Kidney capillary endothelial cell (primary cell): ENCODE measurements around the gene ZDHHC18.
A peak's percentile ranks its signal among the peaks of the same experiment; 100 is the strongest.
"Not testable (repeated sequence)": the region's sequence is repeated elsewhere in the genome, so short reads cannot be mapped to it uniquely, and the experiment has no call there.

ENCODE experiments used
- DNase-seq: peaks from one replicate; pipeline ENCODE4 v3.0.0-alpha.2; 2018; ENCODE audit warnings: low spot score

Gene ZDHHC18

GRCh38 chr1:26791148-26791547 is 35.3 kb upstream of the ZDHHC18 start:
- DNase-seq = no peak

GRCh38 chr1:26791626-26792025 is 34.9 kb upstream of the ZDHHC18 start:
- DNase-seq = no peak

- DNase-seq = no peak
Observed at GRCh38 chr1:26792924-26793323, 33.6 kb upstream of the ZDHHC18 start.

- no peak for DNase-seq
Observed at GRCh38 chr1:26794391-26794790, 32.1 kb upstream of the ZDHHC18 start.

GRCh38 chr1:26797627-26798026 is 28.9 kb upstream of the ZDHHC18 start:
- DNase-seq = no peak

GRCh38 chr1:26799479-26800142 is 26.9 kb upstream of the ZDHHC18 start:
- DNase-seq = peak; percentile 49

GRCh38 chr1:26803932-26804331 is 22.6 kb upstream of the ZDHHC18 start:
- DNase-seq = not testable (repeated sequence)

- DNase-seq = peak; percentile 47
Observed at GRCh38 chr1:26810105-26810504, 16.4 kb upstream of the ZDHHC18 start.

- DNase-seq = no peak
Observed at GRCh38 chr1:26811057-26811456, 15.4 kb upstream of the ZDHHC18 start.

GRCh38 chr1:26811708-26812107 is 14.8 kb upstream of the ZDHHC18 start:
- no peak for DNase-seq

- no peak for DNase-seq
Observed at GRCh38 chr1:26814377-26814776, 12.1 kb upstream of the ZDHHC18 start.

GRCh38 chr1:26814893-26815292 is 11.6 kb upstream of the ZDHHC18 start:
- DNase-seq = no peak

GRCh38 chr1:26820784-26821269 is 5.7 kb upstream of the ZDHHC18 start:
- no peak for DNase-seq

GRCh38 chr1:26822737-26823395 is 3.6 kb upstream of the ZDHHC18 start:
- no peak for DNase-seq

GRCh38 chr1:26824731-26825130 is 1.8 kb upstream of the ZDHHC18 start:
- no peak for DNase-seq

- no peak for DNase-seq
Observed at GRCh38 chr1:26827106-26827604, 667 bp downstream of the ZDHHC18 start.

- no peak for DNase-seq
Observed at GRCh38 chr1:26827663-26828062, 1.2 kb downstream of the ZDHHC18 start.

GRCh38 chr1:26828411-26828991 is 2.0 kb downstream of the ZDHHC18 start:
- no peak for DNase-seq

GRCh38 chr1:26829184-26829911 is 2.9 kb downstream of the ZDHHC18 start:
- no peak for DNase-seq

GRCh38 chr1:26831059-26831458 is 4.6 kb downstream of the ZDHHC18 start:
- no peak for DNase-seq

- DNase-seq = no peak
Observed at GRCh38 chr1:26831546-26832248, 5.2 kb downstream of the ZDHHC18 start.
